NB4 (cell line): ENCODE data around the gene ODF4.

Experiments
- MAX ChIP-seq: IDR thresholded peaks from 2 replicates; pipeline ENCODE4 v1.6.1; 2011; ENCODE audit warnings: low read depth, low read length
- POLR2A ChIP-seq: IDR thresholded peaks from 2 replicates; pipeline ENCODE4 v1.6.1; 2011; ENCODE audit warnings: mild to moderate bottlenecking; ENCODE audit not compliant: insufficient read length; ENCODE audit errors: extremely low read depth
- TF ChIP-seq, protein P1 (sequence below): IDR thresholded peaks from one replicate; pipeline ENCODE4 v1.5.1; 2012; ENCODE audit warnings: low read depth, low read length

- TF ChIP-seq, protein P1, sequence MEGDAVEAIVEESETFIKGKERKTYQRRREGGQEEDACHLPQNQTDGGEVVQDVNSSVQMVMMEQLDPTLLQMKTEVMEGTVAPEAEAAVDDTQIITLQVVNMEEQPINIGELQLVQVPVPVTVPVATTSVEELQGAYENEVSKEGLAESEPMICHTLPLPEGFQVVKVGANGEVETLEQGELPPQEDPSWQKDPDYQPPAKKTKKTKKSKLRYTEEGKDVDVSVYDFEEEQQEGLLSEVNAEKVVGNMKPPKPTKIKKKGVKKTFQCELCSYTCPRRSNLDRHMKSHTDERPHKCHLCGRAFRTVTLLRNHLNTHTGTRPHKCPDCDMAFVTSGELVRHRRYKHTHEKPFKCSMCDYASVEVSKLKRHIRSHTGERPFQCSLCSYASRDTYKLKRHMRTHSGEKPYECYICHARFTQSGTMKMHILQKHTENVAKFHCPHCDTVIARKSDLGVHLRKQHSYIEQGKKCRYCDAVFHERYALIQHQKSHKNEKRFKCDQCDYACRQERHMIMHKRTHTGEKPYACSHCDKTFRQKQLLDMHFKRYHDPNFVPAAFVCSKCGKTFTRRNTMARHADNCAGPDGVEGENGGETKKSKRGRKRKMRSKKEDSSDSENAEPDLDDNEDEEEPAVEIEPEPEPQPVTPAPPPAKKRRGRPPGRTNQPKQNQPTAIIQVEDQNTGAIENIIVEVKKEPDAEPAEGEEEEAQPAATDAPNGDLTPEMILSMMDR, result no peak
- TF ChIP-seq POLR2A, result no peak
- TF ChIP-seq MAX, result no peak
Measured at GRCh38 chr17:8353736-8354135, 14.1 kb downstream of the ODF4 start.
